GM12892 (cell line): ENCODE measurements around the gene LACTB.
"Not testable (repeated sequence)": the region's sequence is repeated elsewhere in the genome, so short reads cannot be mapped to it uniquely, and the experiment has no call there.

ENCODE experiments used
- POLR2A ChIP-seq: IDR thresholded peaks from 2 replicates; pipeline ENCODE4 v1.6.1; 2011; ENCODE audit warnings: low read depth, low read length, control low read depth
- POLR2AphosphoS5 ChIP-seq: IDR thresholded peaks from 2 replicates; pipeline ENCODE4 v1.6.1; 2011; ENCODE audit warnings: low read depth, low read length, control low read depth
- TAF1 ChIP-seq: IDR thresholded peaks from 2 replicates; pipeline ENCODE4 v1.6.1; 2011; ENCODE audit warnings: low read depth, mild to moderate bottlenecking, control low read depth, low read length, borderline replicate concordance

DNA sequence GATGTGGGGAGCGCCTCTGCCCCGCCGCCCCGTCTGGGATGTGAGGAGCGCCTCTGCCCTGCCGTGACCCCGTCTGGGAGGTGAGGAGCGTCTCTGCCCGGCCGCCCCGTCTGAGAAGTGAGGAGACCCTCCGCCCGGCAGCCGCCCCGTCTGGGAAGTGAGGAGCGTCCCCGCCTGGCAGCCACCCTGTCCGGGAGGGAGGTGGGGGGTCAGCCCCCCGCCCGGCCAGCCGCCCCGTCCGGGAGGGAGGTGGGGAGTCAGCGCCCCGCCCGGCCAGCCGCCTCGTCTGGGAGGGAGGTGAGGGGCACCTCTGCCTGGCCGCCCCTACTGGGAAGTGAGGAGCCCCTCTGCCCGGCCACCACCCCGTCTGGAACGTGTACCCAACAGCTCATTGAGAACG lies 22.8 kb upstream of the LACTB start:
- TF ChIP-seq TAF1, POLR2A, POLR2AphosphoS5: not testable (repeated sequence)
